GM19043 (cell line): Measurements from ENCODE around the gene MAS1.

ENCODE experiments used
- ATAC-seq: cut with Tn5 transposase; IDR thresholded peaks from one replicate; pipeline ENCODE4 v1.9.1; 2021; ENCODE audit warnings: low read depth; ENCODE audit not compliant: unreplicated experiment

MAS1 gene

DNA sequence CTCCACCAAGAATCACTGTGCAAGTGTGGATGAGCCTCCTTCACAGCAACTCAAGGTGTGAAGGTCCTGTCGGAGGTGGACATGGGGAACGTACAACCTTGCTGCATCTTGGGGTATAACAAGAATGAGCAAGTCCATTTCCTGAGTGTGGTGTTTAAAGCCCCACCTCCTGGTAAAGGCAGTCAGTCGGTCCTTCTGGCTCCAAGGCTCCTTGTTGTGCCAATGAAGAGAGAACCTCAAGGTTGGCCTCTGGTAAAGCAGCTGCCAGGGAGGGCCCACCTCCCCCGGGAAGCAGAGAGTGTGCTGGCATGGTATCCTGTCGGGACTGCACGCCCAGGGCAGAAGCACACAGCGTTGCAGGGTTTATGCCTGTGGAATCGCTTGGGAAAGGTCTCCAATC, 12.4 kb upstream of the MAS1 start:
- no peak for ATAC-seq

- ATAC-seq = no peak
Observed at GRCh38 chr6:159879856-159880255, 10.9 kb upstream of the MAS1 start.

DNA sequence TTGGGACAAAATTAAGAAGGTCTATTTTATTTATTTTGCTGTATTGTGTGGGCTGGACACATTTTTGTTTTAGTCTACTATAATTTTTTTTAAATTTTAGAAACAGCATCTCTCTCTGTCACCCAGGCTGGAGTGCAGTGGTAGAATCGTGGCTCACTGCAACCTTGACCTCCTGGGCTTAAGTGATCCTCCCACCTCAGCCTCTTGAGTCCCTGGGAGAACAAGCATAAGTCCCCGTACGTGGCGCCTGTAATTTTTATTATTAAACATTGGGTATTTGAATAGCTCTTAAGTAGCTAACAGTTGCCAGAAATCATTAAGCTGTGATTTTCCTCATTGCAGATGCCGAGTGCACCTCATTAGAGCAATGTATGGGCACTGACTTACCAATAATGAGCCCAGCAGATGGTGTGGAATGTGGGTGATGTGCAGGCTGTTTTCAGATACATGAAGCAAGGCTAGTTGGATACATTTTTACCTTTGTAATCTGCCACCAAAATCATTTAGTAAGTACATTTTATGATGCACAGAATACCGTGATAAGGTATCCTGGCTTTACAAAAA, 10.3 kb upstream of the MAS1 start:
- no peak for ATAC-seq

- no peak for ATAC-seq
Observed at GRCh38 chr6:159884720-159885119, 6.1 kb upstream of the MAS1 start.

- no peak for ATAC-seq
Observed at GRCh38 chr6:159886270-159886669, 4.5 kb upstream of the MAS1 start.

- ATAC-seq = no peak
Observed at GRCh38 chr6:159887146-159887545, 3.6 kb upstream of the MAS1 start.

- no peak for ATAC-seq
Observed at GRCh38 chr6:159887761-159888160, 3.0 kb upstream of the MAS1 start.

GRCh38 chr6:159890201-159890600, 587 bp upstream of the MAS1 start:
- ATAC-seq = no peak

DNA sequence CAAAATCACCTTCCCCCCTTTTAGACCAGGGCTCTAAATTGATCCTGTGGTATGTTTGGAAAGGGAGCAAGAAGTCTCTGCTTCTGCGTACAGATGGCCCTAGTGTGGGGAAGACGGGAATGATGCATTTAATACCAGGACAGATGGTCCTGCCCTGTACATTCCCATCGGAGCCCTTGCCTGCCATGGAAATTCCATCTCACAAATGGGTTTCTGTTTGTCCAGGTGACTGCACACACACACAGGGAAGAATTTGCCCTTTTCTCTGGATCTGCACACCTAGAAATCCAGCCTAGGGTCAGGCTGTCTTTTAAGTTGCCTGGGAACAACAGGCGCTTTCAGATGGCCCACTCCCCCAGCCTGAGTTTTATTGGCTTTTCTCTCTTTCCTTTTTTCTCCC, 1.3 kb downstream of the MAS1 start:
- ATAC-seq = no peak

DNA sequence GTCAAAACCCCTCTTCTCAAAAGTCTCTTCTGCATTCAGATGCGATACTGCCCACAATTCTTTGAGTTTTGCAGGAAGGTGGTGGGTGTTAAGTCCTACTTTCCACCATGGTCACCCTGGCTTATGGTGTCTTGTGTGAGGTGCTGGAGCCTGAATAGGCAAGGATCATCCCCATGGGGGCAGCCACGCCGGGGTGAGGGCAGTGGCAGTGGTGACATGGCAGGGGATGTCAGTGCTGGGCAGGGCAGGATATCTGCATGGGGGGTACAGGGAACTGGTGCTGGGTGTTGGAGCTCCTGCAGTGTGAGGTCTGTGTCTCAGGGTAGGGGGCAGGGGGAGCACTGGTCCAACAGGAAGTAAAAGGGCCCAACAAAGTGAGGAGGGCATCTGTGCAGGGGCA, 2.3 kb downstream of the MAS1 start:
- no peak for ATAC-seq

DNA sequence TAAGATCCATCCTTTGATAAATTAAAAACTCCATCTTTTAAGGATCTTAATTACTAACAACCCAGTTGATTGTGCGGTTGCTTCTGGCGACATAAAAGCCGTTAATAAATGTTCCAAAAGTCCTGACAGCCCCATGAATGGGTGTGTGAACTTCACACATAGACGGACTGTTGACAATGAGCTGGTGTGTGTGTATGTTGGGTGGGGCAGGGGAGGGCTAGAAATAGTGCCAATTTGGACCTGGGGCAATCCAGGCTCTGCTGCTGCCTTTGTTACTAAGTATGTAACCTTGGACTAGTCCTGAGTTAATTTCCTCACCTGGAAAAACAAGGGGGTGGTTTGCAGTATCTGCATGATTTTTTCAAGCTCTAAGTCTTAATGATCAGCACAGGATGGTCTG, 4.2 kb downstream of the MAS1 start:
- ATAC-seq = no peak

DNA sequence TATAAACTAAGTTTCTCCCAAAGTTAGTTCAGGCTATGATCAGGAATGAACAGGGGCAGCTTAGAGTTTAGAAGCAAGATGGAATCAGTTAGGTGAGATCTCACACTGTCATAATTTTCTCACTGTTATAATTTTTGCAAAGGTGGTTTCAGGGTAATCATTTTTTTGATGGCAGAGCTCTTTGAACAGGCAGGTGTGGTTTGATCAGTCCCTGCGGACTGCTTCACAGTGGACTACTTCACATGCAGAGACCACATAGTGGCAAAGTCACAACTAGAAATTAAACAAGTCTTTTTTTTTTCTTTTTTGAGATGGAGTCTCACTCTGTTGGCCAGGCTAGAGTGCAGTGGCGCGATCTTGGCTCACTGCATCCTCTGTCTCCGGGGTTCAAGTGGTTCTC, 6.8 kb downstream of the MAS1 start:
- ATAC-seq = no peak

GRCh38 chr6:159898519-159898918, 7.7 kb downstream of the MAS1 start:
- ATAC-seq = no peak

- no peak for ATAC-seq
Observed at GRCh38 chr6:159899994-159900745, 9.4 kb downstream of the MAS1 start.

- no peak for ATAC-seq
Observed at GRCh38 chr6:159902620-159903019, 11.8 kb downstream of the MAS1 start.

GRCh38 chr6:159904497-159904911, 13.7 kb downstream of the MAS1 start:
- ATAC-seq = no peak

- ATAC-seq = no peak
Observed at GRCh38 chr6:159906400-159906799, 15.6 kb downstream of the MAS1 start.

- ATAC-seq = no peak
Observed at GRCh38 chr6:159908535-159908934, 17.7 kb downstream of the MAS1 start.

GRCh38 chr6:159908979-159909378, 18.2 kb downstream of the MAS1 start:
- no peak for ATAC-seq

- ATAC-seq = no peak
Observed at GRCh38 chr6:159910342-159910741, 19.6 kb downstream of the MAS1 start.

DNA sequence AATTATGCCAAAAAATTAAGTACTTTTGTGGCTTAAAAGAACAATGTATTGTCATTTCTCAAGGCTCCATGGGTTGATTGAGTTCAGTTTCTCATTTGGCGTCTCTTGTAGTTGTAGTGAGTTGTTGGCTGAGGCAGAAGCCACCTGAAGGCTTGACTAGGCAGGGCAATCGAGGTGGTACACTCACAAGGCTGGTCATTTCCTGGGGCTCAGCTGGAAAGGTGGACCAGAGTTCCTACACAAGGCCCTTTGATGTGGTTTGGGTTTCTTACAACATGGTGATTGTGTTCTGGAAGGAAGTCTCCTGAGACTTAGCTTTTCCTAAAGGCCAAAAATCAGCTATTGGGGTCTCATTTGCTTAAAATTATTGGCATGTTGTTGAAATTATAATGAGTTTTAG, 22.6 kb downstream of the MAS1 start:
- no peak for ATAC-seq

DNA sequence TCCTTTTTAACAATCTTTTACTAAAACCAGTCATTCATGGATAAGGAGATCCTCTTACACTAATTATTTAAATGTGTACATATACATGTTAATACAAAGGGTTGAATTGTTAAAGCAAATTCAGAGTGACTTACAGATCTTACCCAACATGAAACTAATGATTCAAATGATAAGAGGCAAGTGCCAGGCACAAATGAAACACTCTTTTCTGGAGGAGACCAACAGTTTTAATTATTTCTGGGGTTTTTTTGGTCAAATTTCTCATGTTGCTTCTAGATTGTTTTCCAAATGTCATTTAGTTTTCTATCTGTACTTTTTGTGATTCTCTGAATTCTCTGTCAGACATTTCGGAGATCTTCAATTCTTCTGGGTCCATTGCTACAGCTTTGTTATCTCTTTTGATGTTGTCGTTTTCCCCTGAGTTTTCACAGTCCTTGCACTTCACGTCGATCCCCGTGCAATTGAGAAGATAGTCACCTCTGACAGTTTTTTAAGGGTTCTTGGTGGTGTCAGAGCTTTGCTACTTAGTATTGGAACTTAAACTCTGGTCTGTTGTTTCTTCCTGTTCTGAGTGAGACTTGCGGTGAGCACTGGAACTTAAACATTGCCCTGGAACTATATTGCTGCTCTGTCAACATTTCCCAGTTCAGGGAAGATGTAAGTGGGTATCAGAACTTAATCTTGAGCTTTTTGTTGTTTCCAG, 23.2 kb downstream of the MAS1 start:
- no peak for ATAC-seq
